ENCODE data around the gene RALGAPB.

Gene RALGAPB

DNA sequence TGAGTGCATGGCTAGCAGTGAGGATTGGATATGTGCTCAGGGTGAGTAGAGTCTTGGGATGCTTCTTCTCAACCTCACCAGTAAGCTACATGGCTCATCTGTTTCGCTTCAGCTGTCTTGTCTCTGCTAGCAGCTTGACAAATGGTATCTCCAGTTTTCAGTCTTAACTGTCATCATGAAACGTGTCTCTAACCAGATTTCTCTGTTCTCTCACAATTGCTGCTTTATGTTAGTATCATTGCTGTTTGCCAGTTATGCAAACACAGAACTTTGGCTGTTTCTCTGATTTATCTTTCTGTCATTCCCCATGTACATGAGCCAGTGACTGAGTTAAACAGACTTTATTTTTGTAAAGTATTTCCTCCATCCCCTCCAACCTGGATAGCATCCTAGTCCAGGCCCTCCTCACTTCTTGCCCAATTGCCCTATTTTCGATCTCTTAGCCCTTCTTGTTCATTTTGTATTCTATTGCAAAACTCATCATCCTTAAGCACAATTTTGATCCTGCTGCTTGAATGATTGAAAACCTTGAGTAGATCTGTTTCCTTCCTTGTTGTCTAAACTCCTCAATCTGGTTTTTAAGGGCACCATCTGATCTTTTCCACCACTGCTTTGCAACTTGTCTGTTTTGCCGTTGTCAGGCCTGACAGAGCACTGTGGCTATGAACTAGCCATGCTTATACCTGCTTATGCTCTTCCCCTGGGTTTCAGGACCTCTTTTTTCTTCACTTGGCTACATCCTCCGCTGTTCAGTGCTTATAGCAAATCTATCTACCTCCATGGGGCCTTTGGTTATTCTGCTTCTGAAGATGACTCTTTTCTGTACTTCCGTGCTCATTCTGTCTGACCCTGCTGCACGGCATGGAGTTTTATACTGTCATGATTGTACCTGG lies 70.6 kb downstream of the RALGAPB start:
- DNase-seq (ENCODE audit: extremely low read depth in 1 of 2, low read depth in 1 of 2), result no peak

DNA sequence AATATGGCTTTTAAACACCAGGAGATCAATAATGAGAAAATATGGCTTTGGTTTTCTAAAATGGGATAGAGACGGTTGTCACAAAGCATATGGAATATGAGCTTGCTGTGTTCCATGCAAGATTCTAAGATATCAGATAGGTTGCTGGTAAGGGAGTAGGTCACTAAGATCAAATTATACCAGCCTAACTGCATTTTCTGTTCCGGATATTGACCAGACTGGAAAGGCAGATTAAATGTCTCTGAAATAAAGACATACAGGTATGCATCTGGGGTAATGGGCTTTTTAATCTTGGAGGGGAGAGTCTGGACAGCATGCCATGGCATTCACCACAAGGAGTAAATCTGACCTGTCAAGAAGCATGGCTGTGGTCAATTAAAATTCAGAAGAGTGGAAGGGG lies 73.1 kb downstream of the RALGAPB start:
- no peak for DNase-seq (ENCODE audit: extremely low read depth in 1 of 2, low read depth in 1 of 2)

DNA sequence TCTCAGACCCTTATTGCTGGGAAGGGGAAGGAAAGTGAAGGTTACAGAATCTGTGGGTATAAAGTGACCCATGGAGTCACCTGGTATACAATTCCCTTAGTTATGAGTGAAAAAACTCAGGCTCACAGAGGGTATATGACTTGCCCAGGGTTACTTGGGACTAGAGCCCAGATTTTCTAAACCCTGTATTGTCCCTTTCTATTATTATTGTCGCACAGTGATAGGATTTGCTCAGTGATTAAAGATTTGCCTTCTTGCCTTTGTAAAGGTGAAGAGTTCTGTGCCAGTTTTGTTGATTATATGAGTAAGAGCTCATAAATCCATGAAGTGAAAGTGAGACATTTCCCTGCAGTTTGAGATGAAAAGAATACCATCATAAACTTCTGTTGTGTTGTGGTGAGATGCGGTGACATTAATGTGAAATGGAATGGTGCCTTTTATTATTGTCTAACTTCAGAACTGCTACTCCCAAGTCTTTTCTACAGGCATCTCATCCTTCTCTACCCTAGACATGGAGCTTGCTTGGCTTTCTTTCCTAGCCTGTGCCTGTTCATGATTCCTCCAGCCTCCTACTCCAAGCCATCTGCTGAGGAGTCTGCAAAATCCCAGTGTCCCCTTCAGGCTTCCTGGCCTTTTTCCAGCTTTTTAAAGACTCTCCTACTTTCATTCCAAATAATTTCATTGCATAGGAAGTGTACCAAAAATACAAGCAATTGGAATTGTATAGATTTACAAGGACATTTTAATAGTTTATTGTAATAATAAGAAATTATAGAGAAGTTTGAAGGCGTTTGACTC lies 74.8 kb downstream of the RALGAPB start:
- no peak for DNase-seq (ENCODE audit: extremely low read depth in 1 of 2, low read depth in 1 of 2)

DNA sequence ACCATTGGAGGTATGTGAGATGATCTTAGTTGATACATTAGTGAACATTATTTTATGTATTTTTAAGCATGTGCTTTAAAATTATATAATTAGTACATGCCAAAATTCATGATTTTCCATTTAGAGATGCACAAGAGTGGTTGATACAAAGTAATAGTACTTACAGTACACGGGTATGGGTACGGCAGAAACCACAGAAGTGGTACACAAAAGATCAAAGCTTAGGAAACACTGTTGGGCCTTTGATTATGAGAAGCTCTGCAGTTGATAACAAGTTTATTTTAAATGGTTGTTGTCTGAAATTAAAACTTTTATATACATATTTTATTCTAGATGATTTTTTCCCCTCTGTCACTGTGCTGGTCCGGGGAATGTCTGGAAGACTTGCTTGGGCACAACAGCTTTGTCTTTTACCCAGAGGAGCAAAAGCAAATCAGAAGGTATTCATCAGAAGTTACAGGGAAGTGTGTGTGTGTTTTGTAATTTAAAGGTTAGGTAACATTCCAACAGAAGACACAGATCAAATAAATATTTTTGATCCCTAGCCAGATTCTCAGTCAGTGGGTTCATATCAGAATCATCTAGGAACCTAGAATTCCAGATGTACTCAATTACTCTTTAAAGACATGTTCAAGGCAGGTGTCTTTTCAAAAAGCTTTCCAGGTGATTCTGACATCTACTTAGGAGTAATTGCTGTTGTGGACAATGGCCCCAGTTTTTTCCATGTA lies 75.9 kb downstream of the RALGAPB start:
- DNase-seq (ENCODE audit: extremely low read depth in 1 of 2, low read depth in 1 of 2), result no peak

DNA sequence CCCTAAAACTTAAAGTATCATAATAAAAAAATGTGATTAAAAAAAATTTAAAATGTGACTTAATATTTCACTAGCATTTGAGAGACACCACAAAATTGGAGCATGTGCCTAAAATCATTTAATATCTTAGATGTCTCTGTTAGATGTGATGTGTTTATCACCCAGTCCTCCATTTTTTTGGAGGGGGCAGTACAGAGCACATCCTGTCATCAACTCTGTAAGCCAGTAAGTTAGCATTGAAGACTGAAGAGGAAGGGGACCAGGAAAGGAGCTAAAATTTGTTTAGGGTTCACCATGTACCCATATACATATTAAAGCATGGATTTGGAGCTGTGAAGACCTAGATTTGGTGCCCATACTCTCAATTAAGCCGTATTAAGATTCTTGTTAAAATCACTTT lies 77.6 kb downstream of the RALGAPB start:
- no peak for DNase-seq (ENCODE audit: extremely low read depth in 1 of 2, low read depth in 1 of 2)

DNA sequence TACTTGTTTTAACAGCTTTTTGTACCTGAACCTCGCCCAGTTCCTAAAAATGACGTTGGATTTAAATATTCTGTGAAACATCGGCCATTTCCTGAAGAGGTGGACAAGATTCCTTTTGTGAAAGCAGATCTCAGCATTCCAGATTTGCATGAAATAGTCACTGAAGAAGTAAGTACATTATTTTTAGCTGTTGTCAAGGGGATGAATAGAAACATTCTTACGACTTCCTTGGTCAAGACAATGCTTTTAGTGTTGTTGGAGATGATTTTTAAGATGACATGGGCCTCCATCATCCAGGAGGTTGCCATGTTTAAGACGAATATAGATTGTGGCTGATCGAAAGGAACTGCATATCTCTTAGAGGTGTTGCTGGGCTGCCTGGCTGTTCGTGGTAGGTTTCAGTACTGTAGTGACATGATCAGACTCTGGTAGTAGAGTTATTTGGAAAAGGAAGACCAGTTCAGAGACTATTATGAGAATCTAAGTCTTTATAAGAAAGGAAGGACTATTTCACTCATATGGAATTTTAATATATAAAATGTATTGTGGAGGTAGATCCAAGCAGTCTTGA lies 78.5 kb downstream of the RALGAPB start:
- DNase-seq (ENCODE audit: extremely low read depth in 1 of 2, low read depth in 1 of 2), result no peak

DNA sequence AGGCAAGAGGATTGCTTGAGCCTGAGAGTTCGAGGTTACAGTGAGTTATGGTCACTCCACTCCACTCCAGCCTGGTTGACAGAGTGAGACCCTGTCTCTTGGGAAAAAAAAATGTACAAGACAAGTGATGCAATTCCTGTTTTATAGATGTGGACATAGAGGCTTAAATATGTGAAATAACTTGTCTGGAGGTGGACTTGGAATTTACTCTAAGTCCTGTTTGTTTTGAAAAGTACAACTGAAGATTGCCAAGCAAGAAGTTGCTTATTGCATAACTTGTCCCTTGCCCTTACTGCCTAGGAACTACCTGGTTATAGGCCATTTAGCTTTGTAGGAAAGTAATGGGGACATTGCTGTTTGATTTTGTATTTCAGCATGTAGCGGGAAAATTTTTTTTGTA lies 82.3 kb downstream of the RALGAPB start:
- no peak for DNase-seq (ENCODE audit: extremely low read depth in 1 of 2, low read depth in 1 of 2)

DNA sequence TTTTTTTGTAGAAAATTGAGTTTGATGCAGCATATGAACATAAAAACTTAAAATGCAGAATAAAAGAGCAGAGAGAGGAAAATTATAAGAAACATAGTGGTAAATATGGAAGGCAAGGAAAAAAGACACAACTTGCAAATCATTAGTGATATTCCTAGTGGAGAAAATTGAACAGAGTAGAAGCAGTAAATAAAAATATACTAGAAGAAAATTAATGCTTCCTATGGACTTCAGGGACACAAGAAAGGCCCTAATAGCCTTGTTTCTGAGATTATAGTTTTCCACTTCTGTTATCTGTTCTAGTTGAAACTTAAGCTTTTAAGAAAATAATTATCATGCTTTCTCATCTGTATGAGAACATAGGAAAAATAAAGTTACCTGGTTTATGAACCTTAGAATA lies 82.8 kb downstream of the RALGAPB start:
- no peak for DNase-seq (ENCODE audit: extremely low read depth in 1 of 2, low read depth in 1 of 2)

DNA sequence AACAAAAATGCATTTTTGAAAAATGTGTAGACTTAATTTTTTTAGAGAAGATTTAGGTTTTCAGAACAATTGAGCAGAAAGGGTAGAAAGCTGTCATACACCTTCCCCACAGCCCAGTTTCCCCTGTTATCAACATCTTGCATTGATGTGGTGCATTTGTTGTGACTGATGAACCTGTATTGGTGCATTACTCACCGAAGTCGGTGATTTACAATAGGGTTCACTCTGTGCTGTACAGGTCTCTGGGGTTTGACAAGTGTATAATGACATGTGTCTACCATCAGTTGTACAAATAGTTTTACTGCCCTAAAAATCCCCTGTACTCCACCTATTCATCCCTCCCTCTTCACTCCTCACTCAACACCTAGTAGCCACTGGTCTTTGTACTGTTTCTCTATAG lies 84.5 kb downstream of the RALGAPB start:
- DNase-seq (ENCODE audit: extremely low read depth in 1 of 2, low read depth in 1 of 2), result no peak

DNA sequence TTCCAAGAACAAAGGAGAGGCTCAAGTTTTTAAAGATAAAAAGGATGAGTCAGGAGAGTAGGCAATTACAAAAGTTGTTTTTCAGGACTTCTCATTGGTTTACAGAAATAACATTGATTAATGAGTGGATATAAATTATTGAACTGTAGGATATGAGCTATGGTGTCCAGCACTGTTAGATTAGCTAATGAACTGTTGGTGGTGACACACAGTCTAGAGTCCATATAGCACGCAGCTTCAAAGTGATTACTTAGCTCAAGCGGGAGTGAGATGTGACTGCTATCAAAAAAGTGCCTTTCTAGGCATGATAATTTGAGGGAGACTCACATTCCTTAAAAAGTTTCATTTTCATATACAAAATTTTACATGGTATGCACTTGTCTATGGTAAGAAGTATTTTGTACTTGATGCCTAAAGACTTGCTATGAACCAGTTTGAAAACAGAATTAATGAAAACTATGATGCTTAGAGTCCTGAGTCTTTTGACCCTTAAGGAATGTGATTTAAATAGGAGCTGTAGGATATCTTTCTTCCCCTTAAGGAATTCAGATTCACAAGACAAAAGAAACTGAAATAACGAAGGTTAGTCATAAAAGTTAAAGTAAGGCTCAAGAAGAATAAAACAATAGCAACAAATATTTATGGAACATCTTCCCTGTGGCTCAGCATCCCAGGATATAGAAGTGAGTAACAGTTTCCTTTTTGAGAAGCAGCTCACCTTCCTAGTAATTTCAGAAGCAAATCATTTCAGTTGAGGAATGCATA lies 86.1 kb downstream of the RALGAPB start:
- DNase-seq (ENCODE audit: extremely low read depth in 1 of 2, low read depth in 1 of 2), result no peak

DNA sequence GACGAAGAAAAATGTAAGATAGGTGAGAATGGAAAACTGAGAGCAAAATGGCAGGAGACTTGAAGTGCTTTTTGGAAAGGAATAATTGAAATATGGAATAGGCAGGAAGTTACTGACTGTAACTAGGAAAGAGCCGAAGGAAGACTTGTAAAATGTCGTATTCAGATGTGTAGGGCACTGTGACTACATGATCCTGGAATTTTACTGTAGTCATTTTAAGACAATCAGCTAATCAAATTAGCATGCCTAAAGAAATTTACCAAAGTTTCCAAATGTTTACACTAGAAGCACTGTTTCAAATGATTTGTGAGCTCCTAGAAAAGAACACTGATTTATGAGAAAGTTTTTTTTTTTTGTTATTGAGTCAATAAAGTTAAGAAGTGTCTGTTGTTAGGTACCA lies 87.1 kb downstream of the RALGAPB start:
- no peak for DNase-seq (ENCODE audit: extremely low read depth in 1 of 2, low read depth in 1 of 2)

DNA sequence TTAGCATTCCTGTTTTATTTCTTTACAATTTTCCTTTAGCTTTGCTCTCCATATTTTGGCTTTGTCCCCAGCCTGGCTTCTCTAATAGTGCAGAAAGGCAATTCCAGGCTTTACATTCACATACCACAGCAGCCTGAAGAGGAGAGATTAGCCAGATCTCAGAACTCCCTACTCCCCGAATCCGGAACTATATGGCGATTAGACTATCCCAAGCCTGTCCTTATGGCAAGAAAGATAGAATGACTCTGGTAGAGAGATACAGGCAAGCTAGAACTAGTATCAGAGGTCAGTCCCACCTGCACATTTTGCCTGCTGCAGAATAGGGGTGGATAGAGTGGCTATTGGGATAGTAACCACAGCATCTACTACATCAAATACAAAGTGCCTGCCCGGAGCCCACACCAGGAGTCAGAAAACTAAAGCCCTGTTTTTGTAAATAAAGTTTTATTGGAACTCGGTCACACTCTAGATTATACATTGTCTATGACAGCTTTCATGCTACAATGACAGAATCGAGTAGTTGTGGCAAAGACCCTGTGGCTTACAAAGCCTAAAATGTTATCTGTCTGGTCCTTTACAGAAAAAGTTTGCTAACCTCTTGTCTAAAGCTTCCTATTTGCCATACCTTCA lies 91.3 kb downstream of the RALGAPB start:
- no peak for DNase-seq (ENCODE audit: extremely low read depth in 1 of 2, low read depth in 1 of 2)

DNA sequence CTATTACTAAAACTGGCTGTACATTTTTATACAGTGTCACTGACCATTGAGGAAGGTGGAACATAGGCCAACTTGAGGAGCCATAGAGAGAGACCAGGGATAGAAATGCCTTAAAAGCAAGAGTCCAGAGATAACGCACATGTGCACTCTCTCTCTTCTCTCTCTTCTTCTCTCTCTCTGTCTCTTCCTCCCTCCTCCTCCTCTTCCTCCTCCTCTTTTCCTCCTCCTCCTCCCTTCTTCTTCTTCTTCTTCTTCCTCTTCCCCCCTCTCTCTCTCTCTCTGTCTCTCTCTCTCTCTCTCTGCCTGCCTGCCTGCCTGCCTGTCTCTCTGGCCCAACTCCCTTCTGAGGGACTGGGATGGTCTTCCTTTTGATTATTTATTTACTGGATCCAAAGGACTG lies 92.0 kb downstream of the RALGAPB start:
- no peak for DNase-seq (ENCODE audit: extremely low read depth in 1 of 2, low read depth in 1 of 2)

DNA sequence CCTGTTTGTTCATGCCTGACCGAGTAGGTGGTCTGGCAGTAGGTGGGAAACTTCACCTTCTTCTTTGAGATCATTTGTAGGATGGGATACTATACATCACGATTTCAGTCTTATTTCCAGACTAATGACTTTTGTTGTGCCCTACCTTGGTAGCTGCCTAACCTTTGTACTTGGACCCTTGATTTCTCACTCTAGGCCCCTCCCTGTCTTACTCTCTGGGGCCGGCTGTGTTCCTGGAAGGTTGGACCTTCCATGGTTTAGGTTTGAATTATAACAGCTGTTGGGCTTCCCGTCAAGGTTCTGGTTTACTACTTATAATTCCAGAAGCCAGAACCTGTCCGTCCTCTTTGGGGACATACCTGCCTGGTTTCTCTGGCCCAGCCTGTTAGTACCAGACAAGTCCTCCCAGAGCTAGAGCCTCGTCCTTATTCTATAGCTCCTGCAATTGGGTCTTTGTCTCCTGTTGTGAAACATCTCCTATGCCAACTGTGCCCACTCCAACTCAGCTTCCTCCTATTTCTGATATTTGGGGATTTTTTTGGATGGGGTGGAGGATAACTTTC lies 93.5 kb downstream of the RALGAPB start:
- no peak for DNase-seq (ENCODE audit: extremely low read depth in 1 of 2, low read depth in 1 of 2)

DNA sequence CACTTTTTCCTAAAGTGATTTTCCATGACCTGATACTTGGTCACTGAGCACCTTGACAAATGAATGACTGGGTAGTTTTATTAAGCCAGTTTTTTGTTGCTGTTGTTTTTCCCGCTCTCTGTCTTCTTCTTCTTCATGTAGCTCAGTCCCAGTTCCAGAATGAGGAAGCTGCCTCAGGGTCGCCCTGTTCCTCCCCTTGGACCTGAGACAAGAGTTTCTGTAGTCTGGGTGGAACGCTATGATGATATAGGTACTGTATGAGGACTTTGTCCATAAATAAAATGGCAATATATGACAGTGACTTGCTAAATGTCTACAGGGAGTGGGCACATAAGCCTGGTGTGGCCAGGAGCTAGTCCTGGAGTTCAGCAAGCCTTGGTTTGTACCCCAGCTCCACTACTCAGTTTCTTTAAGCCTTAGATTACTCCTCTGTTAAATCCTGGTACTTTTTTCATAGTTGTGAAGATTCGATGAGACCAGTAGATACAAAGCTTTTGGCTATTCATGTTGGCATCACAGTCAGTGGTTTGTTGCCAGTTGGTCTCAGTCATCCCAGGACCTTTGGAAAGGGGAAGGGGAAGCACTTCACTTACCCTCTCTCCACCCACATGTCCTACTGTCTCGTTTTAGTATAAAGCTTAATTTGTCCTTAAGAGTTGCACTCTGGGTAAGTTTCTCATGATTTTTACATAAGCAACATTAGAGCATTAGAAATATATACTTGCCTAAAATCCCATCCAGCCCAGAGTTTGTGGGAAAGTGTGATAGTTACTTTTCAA lies 97.3 kb downstream of the RALGAPB start:
- no peak for DNase-seq (ENCODE audit: extremely low read depth in 1 of 2, low read depth in 1 of 2)

DNA sequence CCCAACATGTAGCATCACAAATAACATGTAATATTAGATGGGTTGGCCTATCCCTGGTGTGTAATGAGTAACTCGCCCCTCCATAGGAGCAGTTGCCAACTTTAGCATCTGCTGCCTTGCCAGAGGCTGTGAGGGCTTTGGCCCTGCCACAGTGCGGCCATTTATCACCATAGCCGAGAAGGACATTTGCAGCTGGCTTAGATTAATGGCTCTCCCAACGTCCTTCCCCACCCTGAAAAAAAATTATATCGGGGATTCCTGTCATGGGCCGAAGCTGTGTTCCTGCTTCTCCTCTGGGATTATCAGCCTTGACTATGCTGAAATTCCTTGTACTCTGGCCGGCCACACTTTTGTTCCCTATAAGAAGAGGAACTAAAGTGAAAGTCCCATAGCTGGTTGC lies 100.8 kb downstream of the RALGAPB start:
- no peak for DNase-seq (ENCODE audit: extremely low read depth in 1 of 2, low read depth in 1 of 2)

DNA sequence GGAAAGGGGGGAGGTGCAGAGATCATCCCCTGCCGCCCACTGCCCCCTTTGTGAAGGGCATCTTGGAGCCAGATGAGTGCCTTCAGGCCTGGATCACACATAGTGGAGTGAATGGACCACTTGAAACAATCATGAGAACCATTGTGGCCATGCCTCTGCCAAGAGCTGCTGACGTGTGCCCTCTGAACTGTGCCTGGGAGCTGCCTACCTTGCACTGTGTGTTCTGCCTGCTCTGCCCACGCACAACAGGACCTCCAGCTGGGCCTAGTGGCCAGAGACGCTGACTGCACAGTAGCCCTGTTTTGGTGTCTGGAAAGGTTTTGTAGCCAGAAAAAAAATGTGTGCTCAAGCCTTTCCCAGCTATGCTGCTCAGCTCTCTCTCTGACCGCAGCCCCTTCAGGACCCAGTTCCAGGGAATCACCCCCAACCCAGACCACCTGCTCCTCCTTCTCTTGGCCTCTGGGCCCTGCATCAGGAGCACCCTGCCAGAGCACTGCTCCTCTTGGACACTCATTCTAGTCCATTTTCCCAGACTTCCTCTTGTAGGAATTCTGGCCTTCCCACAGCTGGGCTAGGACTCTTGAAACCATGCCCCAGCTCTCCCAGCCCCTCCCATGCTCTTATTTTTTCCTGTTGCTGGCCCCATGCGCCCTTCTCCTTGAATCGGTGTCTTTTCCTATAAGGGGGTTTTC lies 106.7 kb downstream of the RALGAPB start:
- DNase-seq (ENCODE audit: extremely low read depth in 1 of 2, low read depth in 1 of 2), result no peak

DNA sequence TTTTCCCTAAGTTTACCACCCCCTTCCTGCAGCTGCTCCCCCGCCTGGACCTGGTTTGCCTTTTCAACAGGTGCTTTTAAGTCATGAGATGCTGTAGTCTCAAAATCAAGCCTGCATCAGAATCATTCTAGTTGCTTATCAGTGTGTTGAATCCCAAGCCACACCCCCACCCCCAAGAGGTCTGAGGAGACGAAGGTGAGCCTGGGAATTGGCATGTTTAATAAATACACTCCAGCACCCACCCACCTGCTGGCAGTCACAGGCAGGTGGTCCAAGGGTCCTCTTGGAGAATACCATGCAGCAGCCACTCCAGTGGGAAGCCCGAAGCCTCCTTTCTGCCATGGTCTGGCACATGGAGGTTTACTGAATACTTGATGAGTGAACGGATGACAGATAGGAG lies 107.3 kb downstream of the RALGAPB start:
- DNase-seq (ENCODE audit: extremely low read depth in 1 of 2, low read depth in 1 of 2), result no peak

Measured in stimulated activated CD8-positive, alpha-beta memory T cell treated with anti-CD3 and anti-CD28 coated beads, Interleukin-7, amount 100 ng/mL, for 48 hours (primary cell).